H1 (cell line): Measurements from ENCODE around the gene RPL39L. TPM values are rescaled to one million over a fixed set of nuclear protein-coding genes. Genes with fewer than 3 reads are reported as not detected.

Experiments
- CTCF ChIA-PET: fragments of 300-600 bp; sonication (Branson Sonifier 250); formaldehyde crosslinking; loops from one replicate; lab custom pipeline; 2021; ENCODE audit not compliant: partially characterized antibody; lab: Charles Lee
- POLR2A ChIA-PET: fragments of 300-600 bp; sonication (Branson Sonifier 250); formaldehyde crosslinking; loops from one replicate; lab custom pipeline; 2021; ENCODE audit warnings: inconsistent platforms; ENCODE audit not compliant: partially characterized antibody; lab: Charles Lee
- DNase-seq, 2 experiments: peaks; one replicate each; pipeline versions ENCODE4 v3.0.0 to v3.0.0-alpha.2; 2010 to 2022; ENCODE audit warnings: low spot score in 2 of 2, low read depth in 1 of 2, mixed read lengths in 1 of 2
- FAIRE-seq: peaks from 2 replicates; lab custom pipeline; 2011; peaks lifted over from hg19 to GRCh38; lab: Jason Lieb, UNC
- H2AFZ ChIP-seq: 2 replicates; pipeline ENCODE4 v1.8.1; 2012; ENCODE audit warnings: low read length, inconsistent platforms
- H2AK5ac ChIP-seq: 2 replicates; pipeline ENCODE4 v1.6.1; 2013; ENCODE audit warnings: low read depth, low read length
- H2BK120ac ChIP-seq: replicated peaks from 2 replicates; pipeline ENCODE3; 2013; ENCODE audit warnings: low read depth, low read length, inconsistent platforms
- H2BK12ac ChIP-seq: 2 replicates; pipeline ENCODE4 v1.6.1; 2013; ENCODE audit warnings: low read depth, low read length
- H2BK15ac ChIP-seq: 2 replicates; pipeline ENCODE4 v1.6.1; 2013; ENCODE audit warnings: low read length
- H2BK20ac ChIP-seq: 2 replicates; pipeline ENCODE4 v1.6.1; 2013; ENCODE audit warnings: low read length
- H2BK5ac ChIP-seq: 2 replicates; pipeline ENCODE4 v1.6.1; 2013; ENCODE audit warnings: low read depth, low read length
- H3K14ac ChIP-seq: 2 replicates; pipeline ENCODE4 v1.6.1; 2013; ENCODE audit warnings: inconsistent platforms; ENCODE audit not compliant: insufficient read length
- H3K18ac ChIP-seq: 2 replicates; pipeline ENCODE4 v1.6.1; 2013; ENCODE audit warnings: low read length; ENCODE audit errors: extremely low read depth
- H3K23ac ChIP-seq: 2 replicates; pipeline ENCODE4 v1.6.1; 2013; ENCODE audit warnings: inconsistent platforms; ENCODE audit not compliant: insufficient read length
- H3K23me2 ChIP-seq: 2 replicates; pipeline ENCODE4 v1.6.1; 2013; ENCODE audit warnings: low read depth, low read length
- H3K27ac ChIP-seq: 2 replicates; pipeline ENCODE4 v1.6.1; 2011; ENCODE audit warnings: low read depth, low read length, inconsistent platforms
- H3K27me3 ChIP-seq, 4 experiments: replicated peaks in 1 of 4; 1 replicate in 1 of 4; 2 replicates in 3 of 4; pipeline versions ENCODE4 v1.6.1 to v1.8.1; 2011 to 2013; ENCODE audit warnings: low read length in 3 of 4, mild to moderate bottlenecking in 3 of 4, inconsistent platforms in 2 of 4, mixed read lengths in 2 of 4, moderate library complexity in 1 of 4; ENCODE audit not compliant: control insufficient read depth in 3 of 4, insufficient read depth in 3 of 4; ENCODE audit errors: extremely low read depth in 1 of 4
- H3K36me3 ChIP-seq, 4 experiments: 2 replicates each; pipeline versions ENCODE4 v1.6.1 to v1.8.1; 2011 to 2013; ENCODE audit warnings: mild to moderate bottlenecking in 4 of 4, low read length in 3 of 4, moderate library complexity in 2 of 4, control low read depth in 1 of 4, inconsistent platforms in 1 of 4; ENCODE audit not compliant: insufficient read depth in 4 of 4, control insufficient read depth in 2 of 4
- H3K4ac ChIP-seq: replicated peaks from 2 replicates; pipeline ENCODE3; 2013; ENCODE audit warnings: low read length, low read depth, mixed read lengths, inconsistent platforms; ENCODE audit not compliant: insufficient read length
- H3K4me1 ChIP-seq, 4 experiments: replicated peaks in 1 of 4; 1 replicate in 1 of 4; 2 replicates in 3 of 4; pipeline versions ENCODE4 v1.6.1 to v1.8.1; 2011 to 2013; ENCODE audit warnings: low read length in 3 of 4, inconsistent platforms in 2 of 4, mixed read lengths in 1 of 4; ENCODE audit not compliant: insufficient read depth in 4 of 4, control insufficient read depth in 3 of 4
- H3K4me2 ChIP-seq, 2 experiments: 2 replicates each; pipeline versions ENCODE4 v1.6.1 to v1.8.1; 2011 to 2013; ENCODE audit warnings: low read depth in 2 of 2, low read length in 2 of 2, control low read depth in 1 of 2, inconsistent platforms in 1 of 2, mild to moderate bottlenecking in 1 of 2; ENCODE audit not compliant: insufficient read depth in 1 of 2
- H3K4me3 ChIP-seq, 4 experiments: fragments of 200-600, 300-600 bp in 1 of 4; sonication (generic), shearing (Covaris generic), sonication (Bioruptor Twin) in 1 of 4; 2 replicates each; pipeline versions ENCODE4 v1.5.1 to v1.8.1; 2011 to 2016; ENCODE audit warnings: low read length in 4 of 4, low read depth in 3 of 4, control low read depth in 2 of 4, inconsistent platforms in 2 of 4, mild to moderate bottlenecking in 2 of 4, mixed read lengths in 1 of 4, moderate library complexity in 1 of 4; ENCODE audit not compliant: insufficient read depth in 2 of 4; ENCODE audit errors: extremely low read depth in 1 of 4
- H3K56ac ChIP-seq: replicated peaks from 2 replicates; pipeline ENCODE3; 2013; ENCODE audit warnings: low read depth, mild to moderate bottlenecking, mixed read lengths, low read length, inconsistent platforms; ENCODE audit not compliant: insufficient read length
- H3K79me1 ChIP-seq: 2 replicates; pipeline ENCODE4 v1.6.1; 2013; ENCODE audit warnings: low read depth, low read length, control low read depth
- H3K79me2 ChIP-seq, 2 experiments: 2 replicates each; pipeline versions ENCODE4 v1.6.1 to v1.8.1; 2012 to 2013; ENCODE audit warnings: low read length in 2 of 2, mild to moderate bottlenecking in 2 of 2, inconsistent platforms in 1 of 2; ENCODE audit not compliant: insufficient read depth in 2 of 2, control insufficient read depth in 1 of 2
- H3K9ac ChIP-seq, 4 experiments: replicated peaks in 1 of 4; 1 replicate in 1 of 4; 2 replicates in 3 of 4; pipeline versions ENCODE4 v1.6.1 to v1.8.1; 2011 to 2013; ENCODE audit warnings: low read depth in 3 of 4, low read length in 3 of 4, control low read depth in 2 of 4, mild to moderate bottlenecking in 2 of 4, moderate library complexity in 2 of 4, inconsistent platforms in 1 of 4; ENCODE audit errors: extremely low read depth in 1 of 4
- H3K9me3 ChIP-seq, 2 experiments: 2 replicates each; pipeline versions ENCODE4 v1.6.1 to v1.8.1; 2012 to 2013; ENCODE audit warnings: mild to moderate bottlenecking in 2 of 2, moderate library complexity in 2 of 2, control low read depth in 1 of 2, inconsistent platforms in 1 of 2, low read depth in 1 of 2, low read length in 1 of 2, mixed read lengths in 1 of 2; ENCODE audit not compliant: insufficient read depth in 2 of 2
- H4K20me1 ChIP-seq, 2 experiments: replicated peaks in 1 of 2; 2 replicates each; pipeline versions ENCODE3 to v1.8.1; 2011 to 2013; ENCODE audit warnings: inconsistent platforms in 2 of 2, low read length in 2 of 2, mild to moderate bottlenecking in 1 of 2; ENCODE audit not compliant: insufficient read depth in 2 of 2, control insufficient read depth in 1 of 2
- H4K5ac ChIP-seq: 2 replicates; pipeline ENCODE4 v1.6.1; 2013; ENCODE audit warnings: low read length, low read depth, mixed read lengths, inconsistent platforms; ENCODE audit not compliant: insufficient read length
- H4K8ac ChIP-seq: 2 replicates; pipeline ENCODE4 v1.8.0; 2013; ENCODE audit warnings: mild to moderate bottlenecking, moderate library complexity, low read length, inconsistent platforms; ENCODE audit not compliant: insufficient read depth; ENCODE audit errors: extremely low read depth
- H4K91ac ChIP-seq: replicated peaks from 2 replicates; pipeline ENCODE3; 2013; ENCODE audit warnings: low read length, mixed read lengths, inconsistent platforms; ENCODE audit not compliant: insufficient read length
- ASH2L ChIP-seq: fragments of 200-600, 300-600 bp; sonication (generic); IDR thresholded peaks from one replicate; pipeline ENCODE4 v1.7.1; 2017; ENCODE audit warnings: low read length
- BACH1 ChIP-seq: IDR thresholded peaks from 2 replicates; pipeline ENCODE4 v1.6.1; 2012; ENCODE audit warnings: low read length, improper control_type of control experiment
- BCL11A ChIP-seq, 2 experiments: IDR thresholded peaks; one replicate each; pipeline ENCODE4 v1.6.1; 2011; ENCODE audit warnings: low read depth in 2 of 2, low read length in 2 of 2, mild to moderate bottlenecking in 2 of 2
- CBX8 ChIP-seq: fragments of 300-800, 300-1000 bp; sonication (generic); IDR thresholded peaks from 2 replicates; pipeline ENCODE4 v1.7.1; 2016; ENCODE audit warnings: low read depth, low read length, borderline replicate concordance
- CEBPB ChIP-seq: IDR thresholded peaks from 2 replicates; pipeline ENCODE4 v1.6.1; 2012; ENCODE audit warnings: low read depth, low read length
- FOSL1 ChIP-seq: IDR thresholded peaks from 2 replicates; pipeline ENCODE4 v1.6.1; 2011; ENCODE audit warnings: mild to moderate bottlenecking, low read depth, low read length, moderate library complexity; ENCODE audit not compliant: insufficient read depth
- JUN ChIP-seq: IDR thresholded peaks from 2 replicates; pipeline ENCODE4 v1.6.1; 2011; ENCODE audit warnings: low read depth, mild to moderate bottlenecking, improper control_type of control experiment, low read length
- MAX ChIP-seq: IDR thresholded peaks from 2 replicates; pipeline ENCODE4 v1.6.1; 2012; ENCODE audit warnings: inconsistent platforms
- POU5F1 ChIP-seq: IDR thresholded peaks from 2 replicates; pipeline ENCODE4 v1.6.1; 2011; ENCODE audit warnings: low read depth, mild to moderate bottlenecking, low read length, moderate library complexity
- RAD21 ChIP-seq, 2 experiments: IDR thresholded peaks in 1 of 2; conservative IDR thresholded peaks in 1 of 2; 2 replicates each; pipeline ENCODE4 v1.6.1; 2011; ENCODE audit warnings: low read depth in 2 of 2, low read length in 2 of 2, improper control_type of control experiment in 1 of 2, inconsistent platforms in 1 of 2, mild to moderate bottlenecking in 1 of 2, moderate library complexity in 1 of 2
- RNF2 ChIP-seq: fragments of 200-900, 300-1000 bp; sonication (generic); IDR thresholded peaks from 2 replicates; pipeline ENCODE4 v1.7.1; 2016; ENCODE audit warnings: borderline replicate concordance, low read depth, mild to moderate bottlenecking, antibody characterized with exemption, low read length; ENCODE audit not compliant: poor library complexity, severe bottlenecking; ENCODE audit errors: missing control alignments
- TBP ChIP-seq: IDR thresholded peaks from 2 replicates; pipeline ENCODE4 v1.6.1; 2011; ENCODE audit warnings: low read depth, low read length, improper control_type of control experiment
- USF2 ChIP-seq: IDR thresholded peaks from 2 replicates; pipeline ENCODE4 v1.6.1; 2011; ENCODE audit warnings: low read length, improper control_type of control experiment
- WGBS, 2 experiments: shearing (Covaris generic) in 1 of 2; methylation state at CpG; one replicate each; pipeline versions ENCODE4 v1.1.6 to v1.1.7; 2013 to 2015; ENCODE audit warnings: low lambda C conversion rate in 2 of 2, mixed read lengths in 2 of 2, inconsistent platforms in 1 of 2, low coverage in 1 of 2, missing lambda C conversion rate in 1 of 2; ENCODE audit not compliant: insufficient replicate concordance in 2 of 2, insufficient coverage in 1 of 2, insufficient read length in 1 of 2; ENCODE audit errors: extremely low coverage in 1 of 2, missing lambda C conversion rate in 1 of 2; 5-methylcytosine and 5-hydroxymethylcytosine counted together
- polyA plus RNA-seq, 7 experiments: library from polyadenylated mRNA; depleted of rRNA in 3 of 7; stranded (reverse) in 5 of 7; unstranded in 2 of 7; fragments of >200 nt in 5 of 7; fragments of 200-250 nt in 2 of 7; gene quantifications; 1 replicate in 5 of 7; 2 replicates in 1 of 7; 4 replicates in 1 of 7; pipeline versions ENCODE4 v1.2.1 to v1.2.3, GENCODE V29; 2011 to 2013; ENCODE audit warnings: missing spikeins in 2 of 7, mixed read lengths in 2 of 7
- total RNA-seq: library from RNA; stranded (reverse); fragmentation: NEBNext Ultra II Directional; extraction: Animal tissue kit (Norgen Biotek cat#: 25700); gene quantifications from 2 replicates; pipeline ENCODE4 v1.2.1, GENCODE V29; 2021

RPL39L gene
- total and polyA plus RNA-seq, 2 of the 8 experiments (the other 6 are each of a cell fraction or from before 2014, with no cell fraction given) = 51.8 to 67.7 TPM

DNA sequence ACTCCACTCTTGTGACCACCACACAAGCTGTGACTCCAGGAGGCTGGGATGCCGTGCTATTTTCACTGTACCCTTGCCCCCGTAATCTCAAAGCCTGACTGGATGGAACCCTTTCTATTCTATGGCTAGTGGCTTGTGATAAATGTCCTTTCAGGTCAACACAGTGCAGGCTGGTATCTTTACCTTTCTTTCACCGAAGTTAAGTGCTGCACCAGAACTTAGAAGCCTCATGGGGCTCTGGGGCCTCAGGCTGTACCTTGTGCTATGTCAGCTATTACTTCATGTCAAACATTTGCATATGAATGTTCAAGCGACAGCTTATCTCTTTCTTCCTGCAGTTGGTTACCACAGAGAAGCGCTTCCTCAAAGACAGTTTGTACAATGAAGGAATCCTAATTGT, 66.8 kb downstream of the RPL39L start:
- 76% methylated on average over 5 of the region's 5 CpGs; no CpG with 5 or more reads in 1 of the 2 experiments for WGBS, 2 experiments
- TF ChIP-seq USF2 = no peak
- TF ChIP-seq ASH2L = no peak
- TF ChIP-seq BCL11A (IDR thresholded peaks at IDR 0.05; ENCODE audit: low read depth in 2 of 2, low read length in 2 of 2) = no peak
- no peak for TF ChIP-seq RAD21 (IDR thresholded peaks at IDR 0.05 in 1 of 2, conservative IDR thresholded peaks at IDR 0.05 in 1 of 2; ENCODE audit: low read depth in 2 of 2, low read length in 2 of 2)
- TF ChIP-seq FOSL1 = no peak
- no peak for TF ChIP-seq CEBPB
- no peak for TF ChIP-seq JUN
- no peak for TF ChIP-seq POU5F1
- TF ChIP-seq CBX8 = no peak
- TF ChIP-seq BACH1 = no peak
- TF ChIP-seq RNF2 = no peak
- TF ChIP-seq TBP = no peak
- TF ChIP-seq MAX = no peak

More for the DNA sequence above, 66.8 kb downstream of the RPL39L start:
- Histone ChIP-seq H2AK5ac (no peak overlapping the region), H3K9ac (no peak overlapping the region), H3K27me3 (no peaks in the 10 kb centered on the region), H3K4me2 (no peak overlapping the region), H4K20me1 (peaks cover 0 to 2% of the 10 kb centered on the region in 2 experiments), H3K18ac (no peak overlapping the region), H4K91ac (no peak overlapping the region), H3K14ac (no peak overlapping the region), H3K23me2 (no peaks in the 10 kb centered on the region), H3K9me3 (no peaks in the 10 kb centered on the region), H3K4me3 (no peak overlapping the region), H3K79me1 (no peaks in the 10 kb centered on the region; the same call in 1 of the 2 replicates), H3K36me3 (peaks cover 6 to 62% (median 27%) of the 10 kb centered on the region in 4 experiments; a peak in 7 of 8 replicates), H3K56ac (no peak overlapping the region), H3K4me1 (peaks cover 0 to 5% (median 1%) of the 10 kb centered on the region in 4 experiments; a peak in 2 of 7 replicates), H2BK5ac (no peak overlapping the region), H2BK12ac (no peak overlapping the region), H2BK15ac (no peak overlapping the region), H2AFZ (no peak overlapping the region), H4K8ac (no peak overlapping the region), H3K27ac (no peak overlapping the region), H3K4ac (no peak overlapping the region), H2BK120ac (no peak overlapping the region), H3K79me2 (peaks cover 0 to 2% of the 10 kb centered on the region in 2 experiments; a peak in 1 of 4 replicates), H2BK20ac (no peak overlapping the region), H4K5ac (no peak overlapping the region), H3K23ac (no peak overlapping the region)
- CTCF ChIA-PET = interaction anchor here (0.8 kb wide), 1 partner anchor 51 kb away, joined by 3 read pairs; no protein-coding TSS in a partner anchor
- POLR2A ChIA-PET = no interaction called here
- FAIRE-seq (no peak), DNase-seq (no peak)
